Measurements from ENCODE around the gene ISYNA1. TPM values are rescaled to one million over a fixed set of nuclear protein-coding genes. Genes with fewer than 3 reads are reported as not detected.

The ISYNA1 gene
- total and polyA plus RNA-seq, 2 of the 8 experiments (the other 6 are each of a cell fraction or from before 2014, with no cell fraction given), result 207 to 264 TPM

- Histone ChIP-seq H2AFZ (ENCODE audit: low read length) (peak within 1 kb of the TSS; percentile 71; the same call in 1 of the 2 replicates), H3K27me3 (replicated peaks in 1 of 4; ENCODE audit: control insufficient read depth in 3 of 4, extremely low read depth in 1 of 4, insufficient read depth in 3 of 4, low read length in 3 of 4) (peaks cover 0 to 3% (median under 1%) of the 10 kb centered on the region in 4 experiments; a peak in 3 of 7 replicates), H3K4me3 (ENCODE audit: extremely low read depth in 1 of 4, insufficient read depth in 2 of 4, low read depth in 3 of 4, low read length in 4 of 4) (peak within 1 kb of the TSS in 3 of 4 experiments; percentile 16 to 51 (median 24); a peak in 4 of 8 replicates), H4K91ac (replicated peaks; ENCODE audit: insufficient read length, low read length) (peak within 1 kb of the TSS; percentile 2), H2AK5ac (ENCODE audit: low read depth, low read length) (peak within 1 kb of the TSS; percentile 86; the same call in 1 of the 2 replicates), H3K23ac (ENCODE audit: insufficient read length) (no peak within 1 kb of the TSS), H3K4ac (replicated peaks; ENCODE audit: insufficient read length, low read depth, low read length) (peak within 1 kb of the TSS; percentile 75), H3K27ac (ENCODE audit: low read depth, low read length) (no peak within 1 kb of the TSS), H4K8ac (ENCODE audit: extremely low read depth, insufficient read depth, low read length) (no peak within 1 kb of the TSS), H4K20me1 (replicated peaks in 1 of 2; ENCODE audit: control insufficient read depth in 1 of 2, insufficient read depth in 2 of 2, low read length in 2 of 2) (no peaks in the 10 kb centered on the region), H3K4me2 (ENCODE audit: insufficient read depth in 1 of 2, low read depth in 2 of 2, low read length in 2 of 2) (peak within 1 kb of the TSS; percentile 26 to 63; a peak in 3 of 4 replicates), H2BK120ac (replicated peaks; ENCODE audit: low read depth, low read length) (no peak within 1 kb of the TSS), H2BK15ac (ENCODE audit: low read length) (peak within 1 kb of the TSS; percentile 74; the same call in 1 of the 2 replicates), H3K36me3 (ENCODE audit: control insufficient read depth in 2 of 4, insufficient read depth in 4 of 4, low read length in 3 of 4) (no peaks in the 10 kb centered on the region), H3K56ac (replicated peaks; ENCODE audit: insufficient read length, low read depth, low read length) (no peak within 1 kb of the TSS), H3K9me3 (ENCODE audit: insufficient read depth in 2 of 2, low read depth in 1 of 2, low read length in 1 of 2) (no peaks in the 10 kb centered on the region), H3K79me2 (ENCODE audit: control insufficient read depth in 1 of 2, insufficient read depth in 2 of 2, low read length in 2 of 2) (no peaks in the 10 kb centered on the region), H3K23me2 (ENCODE audit: low read depth, low read length) (no peaks in the 10 kb centered on the region), H2BK5ac (ENCODE audit: low read depth, low read length) (peak within 1 kb of the TSS; percentile 69; the same call in 1 of the 2 replicates), H3K18ac (ENCODE audit: extremely low read depth, low read length) (peak within 1 kb of the TSS; percentile 38; the same call in 1 of the 2 replicates), H3K4me1 (replicated peaks in 1 of 4; ENCODE audit: control insufficient read depth in 3 of 4, insufficient read depth in 4 of 4, low read length in 3 of 4) (peaks cover 0 to 12% (median 4%) of the 10 kb centered on the region in 4 experiments; a peak in 5 of 7 replicates), H2BK12ac (ENCODE audit: low read depth, low read length) (peak within 1 kb of the TSS; percentile 75; the same call in 1 of the 2 replicates), H3K79me1 (ENCODE audit: low read depth, low read length) (no peaks in the 10 kb centered on the region), H3K9ac (replicated peaks in 1 of 4; ENCODE audit: extremely low read depth in 1 of 4, low read depth in 3 of 4, low read length in 3 of 4) (no peak within 1 kb of the TSS), H3K14ac (ENCODE audit: insufficient read length) (no peak within 1 kb of the TSS), H4K5ac (ENCODE audit: insufficient read length, low read depth, low read length) (no peak within 1 kb of the TSS), H2BK20ac (ENCODE audit: low read length) (peak within 1 kb of the TSS; percentile 61; the same call in 1 of the 2 replicates)
- FAIRE-seq (no peak), DNase-seq (ENCODE audit: low read depth in 1 of 2, low spot score in 2 of 2) (peak in 1 of 2 experiments; percentile 91)
- ChIA-PET POLR2A (ENCODE audit: partially characterized antibody) (interaction anchor here (1.4 to 3.4 kb wide), 3 partner anchors 19 to 116 kb away, joined by 3 to 12 read pairs (median 4); partner anchors contain the start of gene JUND), CTCF (ENCODE audit: partially characterized antibody) (interaction anchor here (1.0 to 12.8 kb wide), 5 partner anchors 9 to 122 kb away, joined by 3 to 174 read pairs (median 4); partner anchors contain the start of gene GDF15)
- 46% methylated on average over 33 of the region's 33 CpGs; no CpG with 5 or more reads in 1 of the 2 experiments for WGBS, 2 experiments (ENCODE audit: extremely low coverage in 1 of 2, insufficient coverage in 1 of 2, insufficient read length in 1 of 2, insufficient replicate concordance in 2 of 2, low coverage in 1 of 2, low lambda C conversion rate in 2 of 2, missing lambda C conversion rate in 1 of 2)
- TF ChIP-seq RFX5 (IDR thresholded peaks at IDR 0.05; ENCODE audit: borderline replicate concordance, low read depth, low read length) (no peak), KDM4A (IDR thresholded peaks at IDR 0.05; ENCODE audit: low read depth, low read length, severe bottlenecking) (peak; percentile 42), TAF7 (optimal IDR thresholded peaks at IDR 0.05; ENCODE audit: borderline replicate concordance, low read depth, low read length) (no peak), HDAC2 (IDR thresholded peaks at IDR 0.05; ENCODE audit: borderline replicate concordance in 1 of 2, low read depth in 2 of 2, low read length in 2 of 2) (peak in 1 of 2 experiments; percentile 8; a peak in 1 of 4 replicates), TBP (IDR thresholded peaks at IDR 0.05; ENCODE audit: low read depth, low read length) (no peak), TAF1 (IDR thresholded peaks at IDR 0.05; ENCODE audit: low read depth, low read length) (no peak), SAP30 (IDR thresholded peaks at IDR 0.05; ENCODE audit: insufficient read depth, insufficient replicate concordance, low read length) (peak; percentile 51), CHD2 (IDR thresholded peaks at IDR 0.05; ENCODE audit: low read length) (no peak), SIN3A (conservative IDR thresholded peaks at IDR 0.05 in 1 of 2, IDR thresholded peaks at IDR 0.05 in 1 of 2; ENCODE audit: low read depth in 1 of 2, low read length in 2 of 2) (0 out of 4 replicates have a peak, but pooled peaks have one; percentile 23 to 28)
Observed at GRCh38 chr19:18397242-18398202, 40.4 kb downstream of the ISYNA1 start, which contains the start of gene LRRC25. LRRC25 (minus strand) TSS chr19:18397622; CDS start chr19:18396963, 659 bp downstream.
